ENCODE data around the gene METTL25.

The METTL25 gene, protein sequence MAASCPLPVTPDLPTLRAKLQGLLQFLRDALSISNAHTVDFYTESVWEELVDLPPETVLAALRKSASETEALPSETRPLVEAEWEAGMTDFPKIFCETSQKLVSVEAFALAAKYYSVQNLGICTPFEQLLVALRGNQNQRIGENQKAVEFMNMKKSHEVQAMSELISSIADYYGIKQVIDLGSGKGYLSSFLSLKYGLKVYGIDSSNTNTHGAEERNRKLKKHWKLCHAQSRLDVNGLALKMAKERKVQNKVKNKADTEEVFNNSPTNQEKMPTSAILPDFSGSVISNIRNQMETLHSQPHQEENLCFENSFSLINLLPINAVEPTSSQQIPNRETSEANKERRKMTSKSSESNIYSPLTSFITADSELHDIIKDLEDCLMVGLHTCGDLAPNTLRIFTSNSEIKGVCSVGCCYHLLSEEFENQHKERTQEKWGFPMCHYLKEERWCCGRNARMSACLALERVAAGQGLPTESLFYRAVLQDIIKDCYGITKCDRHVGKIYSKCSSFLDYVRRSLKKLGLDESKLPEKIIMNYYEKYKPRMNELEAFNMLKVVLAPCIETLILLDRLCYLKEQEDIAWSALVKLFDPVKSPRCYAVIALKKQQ

DNA sequence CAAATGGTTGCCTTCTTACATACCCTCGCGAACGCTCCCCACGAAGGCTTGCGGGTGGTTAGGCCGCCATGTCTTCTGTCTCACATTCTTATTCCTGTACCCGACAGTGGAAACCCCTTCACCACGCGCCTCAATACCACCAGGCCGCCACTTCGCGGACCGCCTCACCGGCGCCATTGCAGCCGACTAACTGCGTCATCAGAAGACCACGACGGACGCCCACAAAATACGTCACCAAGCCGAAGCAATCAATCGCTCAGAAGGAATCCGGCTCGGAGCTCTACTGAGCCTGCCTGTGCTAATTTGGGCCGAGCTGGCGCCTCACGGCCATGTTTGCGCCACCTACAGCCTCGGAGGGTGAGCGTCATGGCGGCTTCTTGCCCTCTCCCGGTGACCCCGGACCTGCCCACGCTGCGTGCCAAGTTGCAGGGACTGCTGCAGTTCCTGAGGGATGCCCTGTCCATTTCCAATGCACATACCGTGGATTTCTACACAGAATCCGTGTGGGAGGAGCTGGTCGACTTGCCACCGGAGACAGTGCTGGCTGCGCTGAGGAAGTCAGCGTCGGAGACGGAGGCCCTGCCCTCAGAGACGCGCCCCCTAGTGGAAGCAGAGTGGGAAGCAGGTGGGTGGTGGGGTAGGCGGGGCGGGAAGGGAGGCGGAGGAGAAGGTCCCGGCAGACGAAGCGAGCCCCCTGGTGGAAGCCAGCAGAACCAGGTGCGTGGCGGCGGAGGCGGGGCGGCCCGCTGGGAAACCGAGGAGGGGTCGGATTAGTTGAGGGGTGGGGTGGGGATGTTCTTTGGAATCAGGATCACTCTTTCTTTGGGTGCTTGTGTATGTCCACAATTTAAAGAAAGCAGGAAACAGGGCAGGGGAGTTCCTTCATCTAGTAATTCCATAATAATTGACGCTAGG, at the start of gene METTL25, which contains the start of gene CCDC59:
METTL25 (plus strand) TSS at position 330 of the 915 bp plus-strand sequence; CDS start at position 367, 37 bp downstream.
CCDC59 (minus strand) TSS at position 188 of the 915 bp plus-strand sequence; CDS start at position 177, 11 bp downstream.
- DNase-seq (ENCODE audit: low read depth), result peak; percentile 99
- TF ChIP-seq, protein P1, sequence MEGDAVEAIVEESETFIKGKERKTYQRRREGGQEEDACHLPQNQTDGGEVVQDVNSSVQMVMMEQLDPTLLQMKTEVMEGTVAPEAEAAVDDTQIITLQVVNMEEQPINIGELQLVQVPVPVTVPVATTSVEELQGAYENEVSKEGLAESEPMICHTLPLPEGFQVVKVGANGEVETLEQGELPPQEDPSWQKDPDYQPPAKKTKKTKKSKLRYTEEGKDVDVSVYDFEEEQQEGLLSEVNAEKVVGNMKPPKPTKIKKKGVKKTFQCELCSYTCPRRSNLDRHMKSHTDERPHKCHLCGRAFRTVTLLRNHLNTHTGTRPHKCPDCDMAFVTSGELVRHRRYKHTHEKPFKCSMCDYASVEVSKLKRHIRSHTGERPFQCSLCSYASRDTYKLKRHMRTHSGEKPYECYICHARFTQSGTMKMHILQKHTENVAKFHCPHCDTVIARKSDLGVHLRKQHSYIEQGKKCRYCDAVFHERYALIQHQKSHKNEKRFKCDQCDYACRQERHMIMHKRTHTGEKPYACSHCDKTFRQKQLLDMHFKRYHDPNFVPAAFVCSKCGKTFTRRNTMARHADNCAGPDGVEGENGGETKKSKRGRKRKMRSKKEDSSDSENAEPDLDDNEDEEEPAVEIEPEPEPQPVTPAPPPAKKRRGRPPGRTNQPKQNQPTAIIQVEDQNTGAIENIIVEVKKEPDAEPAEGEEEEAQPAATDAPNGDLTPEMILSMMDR (conservative IDR thresholded peaks at IDR 0.05; ENCODE audit: low read depth, low read length), result peak; percentile 83
- H3K4me3 ChIP-seq (ENCODE audit: low read depth, low read length), result peak within 1 kb of the TSS; percentile 79

DNA sequence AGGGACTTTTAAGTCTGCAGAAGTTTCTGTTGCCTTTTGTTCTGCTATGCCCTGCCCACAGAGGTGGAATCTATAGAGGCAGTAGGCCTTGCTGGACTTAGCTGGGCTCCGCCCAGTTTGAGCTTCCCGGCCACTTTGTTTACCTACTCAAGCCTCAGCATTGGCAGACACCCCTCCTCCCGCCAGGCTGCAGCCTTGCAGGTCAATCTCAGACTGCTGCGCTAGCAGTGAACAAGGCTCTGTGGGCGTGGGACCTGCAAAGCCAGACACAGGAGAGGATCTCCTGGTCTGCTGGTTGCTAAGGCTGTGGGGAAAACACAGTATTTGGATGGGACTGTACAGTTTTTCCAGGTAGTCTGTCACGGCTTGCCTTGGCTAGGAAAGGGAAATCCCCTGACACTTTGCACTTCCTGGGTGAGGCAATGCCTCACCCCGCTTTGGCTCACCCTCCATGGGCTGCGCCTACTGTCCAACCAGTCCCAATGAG, 43.9 kb upstream of the METTL25 start:
- TF ChIP-seq, protein P1 (conservative IDR thresholded peaks at IDR 0.05; ENCODE audit: low read depth, low read length), result no peak
- no peak for DNase-seq (ENCODE audit: low read depth)
- H3K4me3 ChIP-seq (ENCODE audit: low read depth, low read length), result no peak overlapping the region

DNA sequence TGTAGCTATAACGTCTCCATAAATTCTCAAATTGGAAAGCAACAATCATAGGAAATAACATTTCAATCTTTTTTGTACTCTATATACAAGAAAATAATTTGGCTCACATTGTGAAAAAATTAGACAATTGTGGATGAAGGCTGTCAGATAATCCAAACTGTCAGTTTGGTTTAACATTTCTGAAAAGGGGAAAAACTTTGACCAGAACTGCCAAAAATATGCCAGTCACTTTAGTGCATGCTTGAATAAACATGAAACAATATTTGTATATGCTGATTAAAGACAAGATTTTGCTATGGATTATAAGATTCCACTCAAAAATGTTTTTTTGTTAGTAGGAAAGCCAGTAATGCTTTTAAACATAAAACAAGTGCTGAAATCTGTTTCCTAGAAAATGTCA, 39.1 kb upstream of the METTL25 start:
- H3K4me3 ChIP-seq (ENCODE audit: low read depth, low read length), result no peak overlapping the region
- TF ChIP-seq, protein P1 (conservative IDR thresholded peaks at IDR 0.05; ENCODE audit: low read depth, low read length), result no peak
- DNase-seq (ENCODE audit: low read depth), result no peak

DNA sequence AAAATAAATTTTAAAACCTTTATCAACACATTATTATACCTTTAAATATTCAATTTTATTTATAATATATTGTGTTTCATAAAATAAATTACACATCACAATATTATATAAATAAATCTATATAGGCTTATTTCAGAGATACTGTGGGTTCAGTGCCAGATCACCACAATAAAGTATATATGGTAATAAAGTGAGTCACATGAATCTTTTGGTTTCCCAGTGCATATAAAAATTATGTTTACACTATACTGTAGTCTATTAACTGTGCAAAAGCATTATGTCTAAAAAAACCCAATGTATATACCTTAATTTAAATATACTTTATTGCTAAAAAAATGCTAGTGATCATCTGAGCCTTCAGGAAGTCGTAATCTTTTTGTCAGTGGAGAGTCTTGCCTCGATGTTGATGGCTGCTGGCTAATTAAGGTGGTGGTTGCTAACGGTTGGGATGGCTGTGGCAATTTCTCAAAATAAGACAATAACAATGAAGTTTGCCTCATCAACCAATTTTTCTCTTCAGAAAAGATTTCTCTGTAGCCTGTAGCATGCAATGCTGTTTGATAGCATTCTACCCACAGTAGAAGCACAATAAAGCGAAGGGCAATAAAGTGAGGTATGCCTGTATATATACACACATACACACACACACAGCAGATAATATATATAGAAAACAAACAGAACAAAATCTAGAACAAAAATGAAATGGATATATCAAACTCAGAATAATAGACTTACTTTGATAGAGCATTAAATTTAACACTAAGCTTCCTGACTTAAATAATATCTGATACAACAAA, 32.6 kb upstream of the METTL25 start:
- no peak overlapping the region for H3K4me3 ChIP-seq (ENCODE audit: low read depth, low read length)
- no peak for DNase-seq (ENCODE audit: low read depth)
- TF ChIP-seq, protein P1 (conservative IDR thresholded peaks at IDR 0.05; ENCODE audit: low read depth, low read length), result no peak

DNA sequence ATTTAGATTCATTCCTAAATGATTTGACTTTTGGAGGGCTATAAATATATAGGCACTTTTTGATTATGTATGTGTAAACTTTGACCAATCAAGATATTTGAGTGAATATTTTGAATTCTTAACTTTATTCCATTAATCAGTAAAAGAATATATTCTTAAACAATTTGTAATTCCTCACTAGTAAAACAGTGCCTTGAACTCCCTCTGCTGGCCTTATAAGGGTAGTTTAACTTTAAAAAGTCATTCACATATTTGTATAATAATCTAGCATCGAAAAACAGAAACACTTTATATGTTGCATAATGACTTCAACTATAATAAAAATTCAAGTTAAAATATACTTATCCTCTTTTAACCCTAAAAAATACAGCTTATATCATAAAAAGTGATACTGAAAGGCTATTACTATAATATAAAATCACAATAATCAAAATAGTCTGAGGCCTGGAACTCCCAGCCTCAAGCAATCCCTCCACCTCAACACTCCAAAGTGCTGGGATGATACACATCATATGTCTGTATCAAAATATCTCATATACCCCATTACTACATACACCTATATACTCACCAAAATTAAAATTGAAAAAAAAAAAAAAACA, 31.3 kb upstream of the METTL25 start:
- TF ChIP-seq, protein P1 (conservative IDR thresholded peaks at IDR 0.05; ENCODE audit: low read depth, low read length), result peak; percentile 58
- no peak overlapping the region for H3K4me3 ChIP-seq (ENCODE audit: low read depth, low read length)
- peak; percentile 61 for DNase-seq (ENCODE audit: low read depth)

Data from choroid plexus epithelial cell (primary cell).